ENCODE results near the gene SPATA2. TPM values are rescaled to one million over a fixed set of nuclear protein-coding genes. Genes with fewer than 3 reads are reported as not detected.

SPATA2 gene
- polyA plus RNA-seq, 1 donor, result 14.4 TPM

GRCh38 chr20:49856904-49857303 is 58.4 kb downstream of the SPATA2 start:
- no peak for DNase-seq
- WGBS (ENCODE audit: insufficient coverage, low lambda C conversion rate), result no CpG with 5 or more reads among the region's 3 CpGs
- H3K27ac ChIP-seq (ENCODE audit: low read length), result no peak overlapping the region
- no peaks in the 10 kb centered on the region for H3K9me3 ChIP-seq (ENCODE audit: control insufficient read depth, low read depth, low read length)
- no peaks in the 10 kb centered on the region for H3K27me3 ChIP-seq (ENCODE audit: control insufficient read depth, insufficient read depth, low read length)
- no peak overlapping the region for H3K4me3 ChIP-seq (ENCODE audit: low read length)
- H3K36me3 ChIP-seq (ENCODE audit: control insufficient read depth, insufficient read depth, low read length), result peaks cover 57% of the 10 kb centered on the region
- H3K4me1 ChIP-seq (ENCODE audit: control insufficient read depth, insufficient read depth, low read length), result no peaks in the 10 kb centered on the region

DNA sequence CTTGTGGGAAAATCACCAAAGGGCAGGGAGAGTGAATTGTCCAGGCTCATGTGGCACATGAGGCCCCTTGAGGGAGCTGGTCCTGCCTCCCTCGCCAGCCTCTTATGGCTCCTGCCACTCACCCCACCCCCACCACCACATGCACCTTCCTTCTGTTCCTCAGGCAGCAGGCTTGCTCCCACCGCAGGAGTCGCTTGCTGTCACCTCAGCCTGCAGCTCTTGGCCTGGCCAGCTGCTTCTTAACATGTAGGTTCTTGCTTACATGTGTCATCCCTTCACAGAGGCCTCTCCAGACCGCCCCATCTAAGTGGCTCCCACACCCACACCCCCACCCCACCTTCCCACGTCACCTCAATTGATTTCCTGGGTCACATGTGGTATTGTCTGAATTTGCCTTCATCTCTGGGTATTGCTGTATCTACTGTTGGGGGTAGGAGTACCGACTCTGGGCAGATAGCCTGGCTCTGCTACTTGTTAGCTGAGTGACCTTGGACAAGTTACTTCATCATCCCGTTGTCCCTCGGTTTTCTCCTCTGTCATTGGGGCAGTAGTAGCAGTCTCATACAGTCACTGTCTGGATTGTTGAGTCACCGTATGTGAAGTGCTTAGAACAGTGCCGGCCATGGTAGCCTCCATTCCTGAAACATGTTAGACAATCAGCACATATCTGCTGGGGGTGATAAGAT is 61.0 kb downstream of the SPATA2 start:
- no peak overlapping the region for H3K27ac ChIP-seq (ENCODE audit: low read length)
- H3K9me3 ChIP-seq (ENCODE audit: control insufficient read depth, low read depth, low read length), result no peaks in the 10 kb centered on the region
- H3K4me3 ChIP-seq (ENCODE audit: low read length), result no peak overlapping the region
- H3K4me1 ChIP-seq (ENCODE audit: control insufficient read depth, insufficient read depth, low read length), result no peaks in the 10 kb centered on the region
- H3K27me3 ChIP-seq (ENCODE audit: control insufficient read depth, insufficient read depth, low read length), result no peaks in the 10 kb centered on the region
- DNase-seq, result no peak
- WGBS (ENCODE audit: insufficient coverage, low lambda C conversion rate), result no CpG with 5 or more reads among the region's 10 CpGs
- H3K36me3 ChIP-seq (ENCODE audit: control insufficient read depth, insufficient read depth, low read length), result peaks cover 61% of the 10 kb centered on the region

DNA sequence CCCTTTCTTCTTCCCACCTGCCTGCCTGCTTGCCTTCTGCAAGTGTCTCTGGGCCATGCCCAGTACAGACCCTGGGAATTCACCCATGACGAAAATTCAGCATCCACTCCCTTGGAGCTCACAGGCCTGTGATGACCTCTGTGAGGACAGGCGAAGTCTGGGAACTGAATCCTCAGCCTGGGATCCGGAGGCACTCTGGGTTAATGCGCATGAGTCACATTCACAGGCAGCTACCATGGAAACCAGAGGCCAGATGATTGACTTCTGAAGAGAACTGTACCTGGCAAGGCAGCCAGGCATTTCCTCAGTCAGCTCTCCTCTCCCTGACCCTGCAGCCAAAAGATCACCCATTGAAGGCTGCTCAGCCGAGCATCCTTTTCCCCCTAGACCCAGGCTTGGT is 61.7 kb downstream of the SPATA2 start:
- H3K4me1 ChIP-seq (ENCODE audit: control insufficient read depth, insufficient read depth, low read length), result no peaks in the 10 kb centered on the region
- no peak overlapping the region for H3K4me3 ChIP-seq (ENCODE audit: low read length)
- H3K36me3 ChIP-seq (ENCODE audit: control insufficient read depth, insufficient read depth, low read length), result peaks cover 64% of the 10 kb centered on the region
- WGBS (ENCODE audit: insufficient coverage, low lambda C conversion rate), result no CpG with 5 or more reads among the region's 5 CpGs
- H3K9me3 ChIP-seq (ENCODE audit: control insufficient read depth, low read depth, low read length), result no peaks in the 10 kb centered on the region
- no peak overlapping the region for H3K27ac ChIP-seq (ENCODE audit: low read length)
- no peaks in the 10 kb centered on the region for H3K27me3 ChIP-seq (ENCODE audit: control insufficient read depth, insufficient read depth, low read length)
- no peak for DNase-seq

Other genes with a start within 250 kb of the SPATA2 start
- 51.2 TPM for gene B4GALT5, start 201.7 kb downstream of the SPATA2 start, polyA plus RNA-seq
- 11.3 TPM for gene SLC9A8, start 102.7 kb downstream of the SPATA2 start, polyA plus RNA-seq
- gene RNF114, start 20.9 kb upstream of the SPATA2 start, polyA plus RNA-seq, result 125 TPM
- gene SNAI1, start 67.5 kb upstream of the SPATA2 start, polyA plus RNA-seq, result 4.4 TPM
- gene UBE2V1, start 197.6 kb upstream of the SPATA2 start, polyA plus RNA-seq, result 131 TPM
- gene PEDS1, start 238.2 kb upstream of the SPATA2 start, polyA plus RNA-seq, result 18.7 TPM

Data from large intestine (tissue), 3 donors.